HG02610 (cell line): ENCODE data around the gene GMEB1.
A peak's percentile ranks its signal among the peaks of the same experiment; 100 is the strongest.
"Not testable (repeated sequence)": the region's sequence is repeated elsewhere in the genome, so short reads cannot be mapped to it uniquely, and the experiment has no call there.

ENCODE experiments used
- ATAC-seq: cut with Tn5 transposase; IDR thresholded peaks from one replicate; pipeline ENCODE4 v1.9.1; 2021; ENCODE audit warnings: mild to moderate bottlenecking, moderate library complexity; ENCODE audit not compliant: unreplicated experiment

The GMEB1 gene, protein sequence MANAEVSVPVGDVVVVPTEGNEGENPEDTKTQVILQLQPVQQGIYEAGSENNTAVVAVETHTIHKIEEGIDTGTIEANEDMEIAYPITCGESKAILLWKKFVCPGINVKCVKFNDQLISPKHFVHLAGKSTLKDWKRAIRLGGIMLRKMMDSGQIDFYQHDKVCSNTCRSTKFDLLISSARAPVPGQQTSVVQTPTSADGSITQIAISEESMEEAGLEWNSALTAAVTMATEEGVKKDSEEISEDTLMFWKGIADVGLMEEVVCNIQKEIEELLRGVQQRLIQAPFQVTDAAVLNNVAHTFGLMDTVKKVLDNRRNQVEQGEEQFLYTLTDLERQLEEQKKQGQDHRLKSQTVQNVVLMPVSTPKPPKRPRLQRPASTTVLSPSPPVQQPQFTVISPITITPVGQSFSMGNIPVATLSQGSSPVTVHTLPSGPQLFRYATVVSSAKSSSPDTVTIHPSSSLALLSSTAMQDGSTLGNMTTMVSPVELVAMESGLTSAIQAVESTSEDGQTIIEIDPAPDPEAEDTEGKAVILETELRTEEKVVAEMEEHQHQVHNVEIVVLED

DNA sequence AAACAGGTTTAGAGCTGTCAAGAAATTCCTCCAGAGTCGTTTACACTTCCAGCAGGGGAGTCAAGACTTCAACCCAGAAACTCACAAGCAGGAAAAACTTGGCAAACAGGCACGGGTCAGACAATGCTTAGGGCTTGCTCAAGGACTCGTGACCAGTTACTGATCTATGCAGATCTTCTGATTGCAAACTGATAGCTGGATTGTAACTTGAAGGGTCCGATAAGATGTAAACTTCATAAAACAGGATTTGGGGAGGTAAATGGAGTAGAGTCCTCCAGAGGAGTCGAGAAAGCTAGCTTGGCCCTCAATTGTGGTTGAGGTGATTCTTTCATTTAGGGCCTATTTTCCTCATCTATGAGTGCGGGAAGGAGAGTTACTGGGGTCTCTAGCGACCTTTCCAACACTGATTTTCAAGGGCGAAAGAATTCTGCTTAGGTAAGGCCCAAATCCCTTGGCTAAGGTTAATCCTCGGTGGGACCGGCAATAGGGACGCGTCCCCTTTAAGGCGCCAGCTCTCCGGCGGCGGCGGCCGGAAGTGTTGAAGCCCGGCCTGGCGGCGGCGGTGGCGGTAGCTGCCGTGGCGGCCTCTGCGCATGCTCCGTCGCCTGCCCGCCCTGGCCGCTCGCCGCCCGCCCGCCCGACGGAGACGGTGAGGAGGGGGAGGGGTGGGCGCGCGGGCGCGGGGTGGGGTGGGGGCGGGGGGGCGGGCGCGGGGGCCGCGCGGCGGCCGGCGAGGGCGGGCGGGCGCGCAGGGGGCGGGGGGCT, at the start of gene GMEB1:
TSS of gene GMEB1 (plus strand) at position 594 of the 765 bp plus-strand sequence. CDS start 14,829 bp downstream, outside the sequence.
- ATAC-seq: peak; percentile 71

DNA sequence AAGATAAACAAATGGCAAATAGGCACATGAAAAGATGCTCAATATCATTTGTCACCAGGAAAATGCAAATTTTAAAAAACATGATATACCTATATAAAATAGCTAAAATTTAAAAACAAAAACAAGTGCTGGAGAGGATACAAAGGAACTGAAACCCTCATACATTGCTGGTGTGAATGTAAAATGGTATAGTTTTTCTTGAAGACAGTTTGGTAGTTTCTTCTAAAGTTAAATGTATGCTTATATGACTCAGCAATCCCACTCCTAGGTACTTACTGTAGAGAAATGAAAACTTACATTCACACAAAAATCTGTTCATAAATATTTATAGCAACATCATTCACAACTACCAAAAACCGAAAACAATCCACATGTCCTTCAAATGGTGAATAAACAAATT, 36.9 kb upstream of the GMEB1 start:
- no peak for ATAC-seq

DNA sequence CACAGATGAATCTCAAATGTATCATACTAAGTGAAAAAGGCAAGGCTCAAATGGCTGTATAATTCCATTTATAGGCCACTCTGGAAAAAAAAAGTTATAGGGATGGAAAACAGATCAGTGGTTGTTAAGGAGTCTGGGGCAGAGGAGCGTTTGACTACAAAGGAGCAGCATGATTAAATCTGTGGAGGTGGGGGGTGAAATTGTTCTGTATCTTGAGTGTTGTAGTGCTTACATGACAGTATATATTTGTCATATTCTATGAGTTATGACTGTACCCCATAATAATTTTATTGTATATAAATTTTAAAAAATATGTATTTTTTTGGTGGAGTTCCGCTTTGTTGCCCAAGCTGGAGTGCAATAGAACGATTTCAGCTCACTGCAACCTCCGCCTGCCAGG, 36.0 kb upstream of the GMEB1 start:
- no peak for ATAC-seq

DNA sequence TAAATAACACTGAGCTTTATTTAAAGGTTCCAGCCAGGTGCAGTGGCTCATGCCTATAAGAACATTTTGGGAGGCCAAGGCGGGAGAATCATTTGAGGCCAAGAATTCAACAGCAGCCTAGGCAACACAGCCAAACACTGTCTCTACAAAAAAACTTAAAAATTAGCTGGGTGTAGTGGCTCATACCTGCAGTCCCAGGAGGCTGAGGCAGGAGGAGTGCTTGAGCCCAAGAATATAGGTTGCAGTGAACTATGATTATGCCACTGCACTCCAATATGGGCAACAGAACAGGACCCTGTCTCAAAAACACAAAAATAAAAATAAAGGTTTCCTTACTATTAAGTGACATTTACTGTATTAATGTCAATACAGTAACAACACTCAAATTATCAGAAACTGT, 27.8 kb upstream of the GMEB1 start:
- no peak for ATAC-seq

DNA sequence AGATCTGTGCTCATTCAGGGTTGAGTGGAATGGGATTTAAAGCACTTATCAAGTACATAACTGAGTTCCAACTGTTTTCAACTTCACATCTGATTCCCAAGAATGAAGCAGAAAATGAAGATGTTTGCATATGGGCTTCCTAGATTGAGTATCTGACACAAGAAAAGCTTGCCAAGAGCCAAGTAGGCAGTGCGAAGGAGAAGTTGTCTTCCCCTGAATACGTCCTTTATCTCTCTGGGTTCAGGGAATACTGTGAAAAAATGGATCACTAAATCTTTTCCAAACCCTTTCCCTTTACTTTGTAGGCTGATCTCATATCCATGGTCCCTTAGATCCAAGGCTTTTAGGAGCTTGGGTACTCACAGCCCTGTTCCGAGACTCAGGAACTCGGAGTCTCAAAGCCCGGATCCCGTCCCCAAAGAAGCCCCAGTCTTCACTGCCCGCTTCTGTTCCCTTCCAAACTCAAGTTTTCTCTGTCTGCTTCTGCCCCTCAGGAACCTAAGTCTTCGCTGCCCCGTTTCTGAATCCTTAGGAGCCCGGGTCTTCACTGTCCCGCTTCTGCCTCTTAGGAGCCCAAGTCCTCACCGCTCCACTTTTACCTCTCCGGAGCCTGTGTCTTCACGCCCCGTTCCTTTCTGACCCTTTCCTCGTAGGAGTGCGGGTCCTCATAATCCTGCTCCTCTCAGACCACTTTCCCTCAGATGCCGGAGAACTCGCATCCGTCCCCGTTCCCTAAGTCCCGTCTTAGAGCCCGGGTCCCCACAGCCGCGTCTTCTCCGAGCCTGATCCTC, 26.3 kb upstream of the GMEB1 start:
- no peak for ATAC-seq

DNA sequence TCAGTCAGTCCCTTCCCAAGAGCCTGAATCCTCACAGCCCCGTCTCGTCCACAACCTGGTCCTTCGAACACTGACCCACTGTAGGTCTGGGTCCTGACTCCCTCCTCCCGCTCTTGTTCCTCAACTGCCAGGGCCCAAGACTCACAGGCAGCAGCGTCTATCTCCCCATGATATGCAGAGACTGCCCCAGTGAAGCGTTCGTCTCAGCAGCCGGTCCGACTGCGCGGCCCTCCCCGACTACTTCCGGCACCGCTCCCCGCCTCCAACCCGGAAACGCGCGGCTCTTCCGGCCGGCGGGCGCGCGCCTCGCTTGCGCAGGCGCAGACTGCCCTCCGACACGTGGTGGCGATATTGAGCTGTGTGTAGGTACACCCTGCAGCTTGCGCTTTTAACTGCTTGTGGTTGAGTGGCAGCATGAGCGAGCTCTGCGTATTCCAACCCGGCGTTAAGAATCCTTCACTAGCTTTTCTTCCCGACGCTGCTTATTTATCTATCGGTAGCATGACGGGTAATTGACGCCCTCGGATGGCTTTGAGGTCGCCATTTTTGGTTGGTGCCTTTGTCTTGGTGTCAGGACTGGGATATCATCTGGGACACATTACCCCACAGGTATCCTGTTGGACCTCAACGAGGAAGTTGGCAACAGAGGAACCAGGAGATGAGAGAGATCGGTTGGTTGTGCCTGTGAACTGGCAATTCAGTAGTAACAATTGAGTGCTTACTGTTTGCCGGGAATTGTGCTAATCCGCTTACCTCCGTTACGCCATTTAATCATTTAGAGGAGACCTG, 25.5 kb upstream of the GMEB1 start, which contains the start of gene TAF12:
TSS of gene TAF12 (minus strand) at position 221 of the 789 bp plus-strand sequence. CDS start 20,986 bp downstream, outside the sequence.
- ATAC-seq: peak; percentile 76

DNA sequence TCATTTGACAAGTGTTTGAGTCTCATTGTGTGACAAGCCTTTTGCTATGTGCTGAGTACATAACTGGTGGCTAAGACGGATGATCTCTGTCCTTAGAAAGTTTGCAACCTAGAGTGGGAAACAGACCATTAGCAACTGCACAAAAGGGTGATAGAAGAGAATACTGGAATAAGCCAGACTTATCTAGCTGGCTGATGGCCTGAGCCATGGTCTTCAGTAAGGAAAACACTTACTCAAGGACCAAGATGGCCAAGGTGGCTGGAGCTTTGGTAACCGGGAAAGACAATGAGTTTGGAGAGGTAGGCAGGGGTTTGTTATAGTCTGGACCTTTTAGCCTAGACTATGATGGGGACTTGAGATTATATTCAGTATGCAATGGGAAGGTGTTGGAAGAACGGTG, 24.1 kb upstream of the GMEB1 start:
- ATAC-seq: no peak

DNA sequence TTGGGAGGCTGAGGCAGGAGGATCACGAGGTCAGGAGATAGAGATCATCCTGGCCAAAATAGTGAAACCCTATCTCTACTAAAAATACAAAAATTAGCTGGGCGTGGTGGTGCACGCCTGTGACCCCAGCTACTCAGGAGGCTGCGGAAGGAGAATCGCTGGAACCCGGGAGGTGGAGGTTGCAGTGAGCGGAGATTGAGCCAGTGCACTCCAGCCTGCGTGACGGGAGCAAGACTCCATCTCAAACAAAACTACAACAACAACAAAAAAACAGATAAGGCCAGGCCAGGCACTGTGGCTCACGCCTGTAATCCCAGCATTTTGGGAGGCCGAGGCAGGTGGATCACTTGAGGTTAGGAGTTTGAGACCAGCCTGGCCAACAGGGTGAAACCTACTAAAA, 23.2 kb upstream of the GMEB1 start:
- ATAC-seq: not testable (repeated sequence)

DNA sequence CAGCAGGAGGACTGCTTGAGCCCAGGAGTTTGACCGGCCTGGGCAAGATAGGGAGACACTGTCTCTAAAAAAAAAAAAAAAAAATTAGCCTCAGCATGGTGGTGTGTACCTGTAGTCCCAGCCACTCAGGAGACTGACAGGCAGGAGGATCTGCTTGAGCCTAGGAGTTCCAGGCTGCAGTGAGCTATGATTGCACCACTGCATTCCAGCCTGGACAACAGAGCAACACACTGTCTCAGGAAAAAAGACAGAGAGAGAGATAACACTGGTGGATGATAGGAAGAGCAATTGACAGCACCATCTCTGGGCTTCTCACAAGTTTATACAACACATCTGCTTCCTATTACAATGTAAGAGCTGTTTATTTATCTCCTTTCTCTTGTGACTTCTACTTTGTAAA, 22.5 kb upstream of the GMEB1 start:
- ATAC-seq: no peak

DNA sequence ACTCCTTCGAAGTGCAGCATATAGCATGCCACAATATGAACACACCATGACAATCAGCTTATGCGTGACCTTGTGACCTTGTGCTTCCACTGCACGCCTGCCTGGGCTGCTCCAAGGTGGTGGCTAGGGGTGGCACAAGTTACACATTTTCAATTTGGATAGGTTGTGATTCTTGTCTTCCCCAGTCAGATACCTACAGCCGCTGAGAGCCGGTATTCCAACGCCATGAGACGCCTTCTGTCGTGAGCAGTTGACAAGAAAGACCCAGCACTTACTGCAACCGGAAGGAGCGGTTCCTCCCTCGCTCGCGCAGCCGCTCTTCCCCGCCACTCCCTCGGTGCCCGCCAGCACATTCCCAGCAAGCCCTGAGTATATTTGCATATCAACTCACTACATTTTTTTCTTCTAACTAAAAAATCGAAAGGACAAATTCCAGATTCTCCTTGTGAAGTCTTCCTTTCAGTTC, 20.5 kb upstream of the GMEB1 start:
- ATAC-seq: peak; percentile 61

DNA sequence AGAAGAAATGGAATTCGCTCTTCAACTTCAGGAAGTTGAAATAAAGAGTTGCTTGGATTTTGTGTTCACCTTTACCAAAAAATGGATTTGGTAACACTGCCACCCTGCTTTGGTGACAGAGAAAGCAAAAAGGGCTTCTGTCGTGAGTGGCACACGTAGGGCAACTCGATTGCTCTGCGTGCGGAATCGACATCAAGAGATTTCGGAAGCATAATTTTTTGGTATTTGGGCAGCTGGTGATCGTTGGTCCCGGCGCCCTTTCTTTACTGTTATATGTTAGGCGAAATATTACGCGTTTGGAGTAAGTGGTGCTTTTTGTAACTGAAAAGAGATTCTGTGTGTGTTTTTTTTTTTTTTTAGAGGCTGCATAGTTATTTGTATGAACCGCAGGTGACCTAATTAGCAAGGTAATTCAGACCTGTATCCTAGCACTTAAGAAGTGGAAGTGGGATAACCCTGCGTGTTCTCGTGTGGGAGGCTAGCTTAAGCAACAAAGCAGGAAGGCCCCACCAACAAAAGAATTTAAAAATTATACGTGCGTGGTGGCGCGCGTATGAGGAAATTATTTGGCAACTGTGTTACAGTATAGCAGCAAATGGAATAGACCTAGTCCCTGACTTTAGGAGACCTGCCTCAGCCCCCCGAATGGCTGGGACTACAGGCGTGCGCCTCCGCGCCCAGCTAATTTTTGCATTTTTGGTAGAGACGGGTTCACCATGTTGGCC, 19.9 kb upstream of the GMEB1 start, which contains the start of gene RNU11:
TSS of gene RNU11 (plus strand) at position 127 of the 725 bp plus-strand sequence.
- peak; percentile 70 for ATAC-seq

DNA sequence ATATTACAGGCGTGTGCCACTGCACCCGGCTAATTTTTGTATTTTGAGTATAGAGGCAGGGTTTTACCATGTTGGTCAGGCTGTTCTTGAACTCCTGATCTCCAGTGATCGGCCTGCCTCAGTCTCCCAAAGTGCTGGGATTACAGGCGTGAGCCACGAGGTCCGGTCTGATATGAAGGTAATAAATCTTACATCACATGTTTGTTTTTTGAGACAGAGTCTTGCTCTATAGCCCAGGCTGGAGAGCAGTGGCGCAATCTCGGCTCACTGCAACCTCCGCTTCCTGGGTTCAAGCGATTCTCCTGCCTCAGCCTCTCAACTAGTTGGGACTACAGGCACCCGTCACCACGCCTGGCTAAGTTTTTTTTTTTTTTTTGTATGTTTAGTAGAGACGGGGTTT, 15.5 kb upstream of the GMEB1 start:
- not testable (repeated sequence) for ATAC-seq

DNA sequence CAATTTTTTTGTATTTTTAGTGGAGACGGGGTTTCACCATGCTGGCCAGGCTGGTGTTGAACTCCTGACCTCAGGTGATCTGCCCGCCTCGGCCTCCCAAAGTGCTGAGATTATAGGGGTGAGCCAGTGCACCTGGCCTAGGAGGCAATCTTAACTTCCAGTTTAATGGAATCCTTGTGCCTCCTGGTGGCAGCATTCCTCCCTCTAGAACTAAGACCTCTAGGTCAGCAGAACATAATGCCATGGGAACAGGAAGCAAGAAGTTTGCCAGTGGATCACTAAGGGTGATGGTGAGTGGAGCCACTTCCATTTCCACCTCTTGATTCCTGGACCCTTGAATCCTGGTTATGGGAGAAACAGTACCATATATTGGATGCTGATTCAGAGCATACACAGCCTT, 14.7 kb upstream of the GMEB1 start:
- not testable (repeated sequence) for ATAC-seq

DNA sequence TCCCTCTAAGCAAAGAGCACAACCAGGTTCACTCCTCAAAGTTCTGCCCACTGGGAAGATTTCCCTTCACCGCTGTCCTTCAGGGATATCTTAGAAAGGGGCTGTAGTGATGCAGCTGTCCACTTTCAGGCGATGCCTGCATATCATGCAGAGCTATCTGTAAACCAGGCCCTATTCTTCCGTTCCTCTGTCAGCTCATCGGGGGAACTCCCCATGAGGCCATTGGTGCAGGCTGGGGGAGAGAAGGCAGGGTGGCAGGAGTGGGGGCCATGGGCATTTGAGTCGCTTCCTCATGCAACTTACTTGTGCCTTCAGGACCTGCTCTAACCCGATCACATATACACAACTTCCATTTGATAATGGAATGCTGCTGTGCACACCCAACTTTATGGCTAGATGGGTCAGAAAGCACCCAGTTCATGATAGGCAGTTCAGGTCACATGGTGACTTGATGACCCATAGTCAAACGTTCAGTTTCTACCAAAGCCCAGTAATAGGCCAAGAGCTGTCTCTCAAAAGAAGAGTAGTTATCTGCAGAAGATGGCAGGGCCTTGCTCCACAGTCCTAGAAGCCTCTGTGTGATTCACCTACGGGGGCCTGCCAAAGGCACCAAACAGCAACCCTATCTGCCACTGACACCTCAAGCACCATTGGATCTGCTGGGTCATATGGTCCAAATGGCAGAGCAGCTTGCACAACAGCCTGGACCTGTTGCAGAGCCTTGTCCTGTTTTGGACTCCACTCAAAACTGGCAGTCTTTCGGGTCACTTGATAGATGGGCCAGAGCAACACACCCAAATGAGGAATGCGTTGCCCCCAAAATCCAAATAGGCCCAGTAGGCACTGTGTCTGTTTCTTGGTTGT, 12.9 kb upstream of the GMEB1 start:
- not testable (repeated sequence) for ATAC-seq

DNA sequence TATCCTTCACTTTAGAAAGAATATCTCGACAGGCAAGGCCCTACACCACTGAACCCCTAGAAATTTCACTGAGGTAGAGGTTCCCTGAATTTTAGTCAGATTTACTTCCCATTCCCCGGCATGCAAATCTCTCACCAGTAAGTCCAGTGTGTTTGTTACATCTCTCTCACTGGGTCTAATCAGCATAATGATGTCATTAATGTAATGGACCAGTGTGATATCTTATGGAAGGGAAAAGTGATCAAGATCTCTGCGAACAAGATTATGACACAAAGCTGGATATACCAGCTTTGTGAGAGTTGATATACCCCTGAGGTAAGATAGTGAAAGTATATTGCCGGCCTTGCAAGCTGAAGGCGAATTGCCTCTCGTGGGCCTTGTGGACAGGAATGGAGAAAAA, 12.2 kb upstream of the GMEB1 start:
- no peak for ATAC-seq

DNA sequence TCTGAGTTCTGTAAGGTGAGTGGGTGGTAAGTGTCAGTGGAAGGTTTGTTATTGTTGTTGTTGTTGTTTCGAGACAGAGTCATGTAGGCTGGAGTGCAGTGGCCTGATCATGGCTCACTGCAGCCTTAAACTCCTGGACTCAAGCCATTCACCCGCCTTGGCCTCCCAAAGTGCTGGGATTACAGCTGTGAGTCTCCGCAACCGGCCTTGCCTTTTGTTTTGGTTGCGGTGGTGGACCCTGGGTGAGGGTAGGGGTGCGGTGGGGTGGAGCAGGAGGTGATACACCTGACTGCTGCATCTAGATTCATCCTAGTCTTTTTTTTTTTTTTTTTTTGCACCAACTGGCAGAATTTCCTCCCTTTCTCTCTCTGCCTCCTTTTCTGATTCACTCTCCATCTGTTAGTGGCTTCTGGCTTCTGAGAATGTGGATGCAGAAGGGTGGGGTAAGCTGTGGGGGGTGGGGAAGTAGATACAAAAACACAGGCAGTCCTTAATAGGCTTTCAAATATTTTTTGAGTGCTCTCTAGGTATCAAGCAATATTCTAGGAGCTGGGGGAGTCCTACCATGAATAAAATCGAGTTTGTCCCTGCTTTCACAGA, 4.6 kb upstream of the GMEB1 start:
- ATAC-seq: no peak

DNA sequence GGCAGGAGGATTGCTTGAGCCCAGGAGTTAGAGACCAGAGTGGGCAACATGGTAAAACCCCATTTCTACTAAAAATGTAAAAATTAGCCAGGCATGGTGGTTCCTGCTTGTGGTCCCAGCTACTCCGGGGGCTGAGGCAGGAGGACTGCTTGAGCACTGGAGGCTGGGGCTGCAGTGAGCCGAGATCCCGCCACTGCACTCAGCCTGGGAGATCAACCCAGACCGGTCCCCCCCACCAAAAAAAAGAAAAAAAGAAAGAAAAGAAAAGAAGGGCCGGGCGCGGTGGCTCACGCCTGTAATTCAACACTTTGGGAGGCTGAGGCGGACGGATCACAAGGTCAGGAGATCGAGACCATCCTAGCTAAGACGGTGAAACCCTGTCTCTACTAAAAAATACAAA, 1.8 kb upstream of the GMEB1 start:
- no peak for ATAC-seq
